Thyroid gland (tissue), 4 donors: Measurements from ENCODE around the gene GLIS1. TPM values are rescaled to one million over a fixed set of nuclear protein-coding genes. Genes with fewer than 3 reads are reported as not detected.

Source experiments
- DNase-seq, 2 donors: peaks; one replicate each; pipeline ENCODE4 v3.0.0-alpha.2; 2019
- H3K27ac ChIP-seq, 3 donors: fragments of 200-600 bp; sonication (generic); 1 replicate in 2 of 3; 2 replicates in 1 of 3; pipeline ENCODE4 v1.5.1; 2016 to 2019; ENCODE audit warnings: mild to moderate bottlenecking in 1 of 3, moderate library complexity in 1 of 3
- H3K27me3 ChIP-seq: fragments of 200-600 bp; sonication (generic); one replicate; pipeline ENCODE4 v1.5.1; 2019
- H3K36me3 ChIP-seq, 2 donors: fragments of 200-600 bp; sonication (generic); one replicate each; pipeline ENCODE4 v1.5.1; 2016 to 2019
- H3K4me1 ChIP-seq, 2 donors: fragments of 200-600 bp; sonication (generic); one replicate each; pipeline ENCODE4 v1.5.1; 2017 to 2019
- H3K4me3 ChIP-seq, 3 donors: fragments of 200-600 bp; sonication (generic); replicated peaks in 1 of 3; 1 replicate in 2 of 3; 2 replicates in 1 of 3; pipeline ENCODE4 v1.5.1; 2016; ENCODE audit warnings: mild to moderate bottlenecking in 1 of 3
- H3K9me3 ChIP-seq: fragments of 200-600 bp; sonication (generic); one replicate; pipeline ENCODE4 v1.5.1; 2017
- POLR2A ChIP-seq, 2 donors: fragments of 450-650 bp; IDR thresholded peaks; one replicate each; pipeline ENCODE4 v1.6.1; 2017; ENCODE audit warnings: antibody characterized with exemption in 2 of 2, mild to moderate bottlenecking in 2 of 2, moderate library complexity in 1 of 2
- WGBS, 2 donors: methylation state at CpG; one replicate each; pipeline ENCODE4 v1.1.5; 2017; 5-methylcytosine and 5-hydroxymethylcytosine counted together
- intact Hi-C: fragments of 100-400 bp; cut with DNase I; formaldehyde crosslinking; loops from one replicate; pipeline ENCODE4 v1.15.1; 2023
- total RNA-seq, 4 donors: library from RNA; depleted of rRNA; stranded (reverse); fragments of >200 nt; gene quantifications; one replicate each; pipeline ENCODE4 v1.2.3, GENCODE V29; 2016
- TF ChIP-seq, protein P1 (sequence below), 6 experiments: fragments of 200-600 bp in 3 of 6; fragments of 450-650 bp in 3 of 6; sonication (generic) in 3 of 6; IDR thresholded peaks; one replicate each; pipeline ENCODE4 v1.5.1; 2016 to 2019; ENCODE audit warnings: antibody characterized with exemption in 6 of 6, mild to moderate bottlenecking in 2 of 6, inconsistent platforms in 1 of 6, moderate library complexity in 1 of 6

The GLIS1 gene
- total RNA-seq, 4 donors from 2014 or later, result 0.29 TPM; not detected in 3

DNA sequence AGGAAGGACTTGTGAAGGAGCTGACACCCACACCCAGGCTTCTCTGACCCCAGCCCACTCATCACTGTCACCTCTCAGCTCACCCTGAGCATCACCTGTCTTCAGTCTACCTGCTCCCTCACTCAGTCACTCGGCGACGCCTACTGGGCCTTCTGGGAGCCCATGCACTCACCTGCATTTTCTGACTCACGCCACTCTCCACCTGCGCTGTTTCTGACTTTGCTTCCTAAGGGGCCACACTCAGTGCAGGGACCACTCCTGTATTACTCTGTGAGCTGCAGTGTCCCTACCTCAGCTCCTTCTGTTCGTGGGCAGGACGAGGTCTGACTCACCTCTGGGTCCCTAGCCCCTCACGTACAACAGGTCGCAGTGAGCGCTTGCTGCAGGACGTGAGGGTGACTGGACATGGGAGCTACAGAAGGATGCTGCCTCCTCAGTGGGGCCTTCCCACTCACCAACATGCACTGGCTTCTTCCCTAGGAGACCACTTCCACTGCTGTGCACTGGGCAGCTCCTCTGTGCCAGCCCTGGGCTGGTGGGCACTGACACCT, 102.3 kb downstream of the GLIS1 start:
- TF ChIP-seq POLR2A (IDR thresholded peaks at IDR 0.05), result no peak
- TF ChIP-seq, protein P1, sequence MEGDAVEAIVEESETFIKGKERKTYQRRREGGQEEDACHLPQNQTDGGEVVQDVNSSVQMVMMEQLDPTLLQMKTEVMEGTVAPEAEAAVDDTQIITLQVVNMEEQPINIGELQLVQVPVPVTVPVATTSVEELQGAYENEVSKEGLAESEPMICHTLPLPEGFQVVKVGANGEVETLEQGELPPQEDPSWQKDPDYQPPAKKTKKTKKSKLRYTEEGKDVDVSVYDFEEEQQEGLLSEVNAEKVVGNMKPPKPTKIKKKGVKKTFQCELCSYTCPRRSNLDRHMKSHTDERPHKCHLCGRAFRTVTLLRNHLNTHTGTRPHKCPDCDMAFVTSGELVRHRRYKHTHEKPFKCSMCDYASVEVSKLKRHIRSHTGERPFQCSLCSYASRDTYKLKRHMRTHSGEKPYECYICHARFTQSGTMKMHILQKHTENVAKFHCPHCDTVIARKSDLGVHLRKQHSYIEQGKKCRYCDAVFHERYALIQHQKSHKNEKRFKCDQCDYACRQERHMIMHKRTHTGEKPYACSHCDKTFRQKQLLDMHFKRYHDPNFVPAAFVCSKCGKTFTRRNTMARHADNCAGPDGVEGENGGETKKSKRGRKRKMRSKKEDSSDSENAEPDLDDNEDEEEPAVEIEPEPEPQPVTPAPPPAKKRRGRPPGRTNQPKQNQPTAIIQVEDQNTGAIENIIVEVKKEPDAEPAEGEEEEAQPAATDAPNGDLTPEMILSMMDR (IDR thresholded peaks at IDR 0.05), result no peak
- no peak for DNase-seq
- Histone ChIP-seq H3K4me1 (no peaks in the 10 kb centered on the region), H3K4me3 (no peak overlapping the region), H3K27ac (no peak overlapping the region), H3K27me3 (no peaks in the 10 kb centered on the region), H3K9me3 (no peaks in the 10 kb centered on the region), H3K36me3 (no peaks in the 10 kb centered on the region)
- intact Hi-C loops, result no loop called here
- WGBS, 2 donors, result 89 to 91% methylated on average over 11 of the region's 11 CpGs

DNA sequence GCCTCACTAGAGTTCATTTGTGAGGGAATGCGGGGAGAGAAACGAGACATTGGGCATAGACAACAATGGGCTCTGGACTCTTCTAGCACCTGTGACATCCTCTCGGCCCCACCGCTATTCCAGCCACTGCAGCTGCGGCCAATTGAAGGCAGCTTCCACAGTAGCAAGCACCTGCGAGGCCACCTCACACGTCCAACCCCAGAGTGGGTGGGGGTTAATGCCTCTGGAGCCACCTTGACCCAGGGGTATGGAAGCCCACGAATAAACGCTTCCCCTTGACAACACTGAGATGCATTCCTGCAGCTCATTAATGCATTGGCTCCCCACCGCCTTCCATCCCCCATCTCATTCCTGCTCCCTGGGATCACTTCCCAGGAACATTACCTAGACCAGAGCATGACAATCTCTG, 104.4 kb downstream of the GLIS1 start:
- no peaks in the 10 kb centered on the region for H3K27me3 ChIP-seq
- H3K4me3 ChIP-seq, result no peak overlapping the region
- H3K36me3 ChIP-seq, result no peaks in the 10 kb centered on the region
- H3K4me1 ChIP-seq, result no peaks in the 10 kb centered on the region
- 79 to 84% methylated on average over 9 to 10 of the region's 10 CpGs for WGBS, 2 donors
- H3K9me3 ChIP-seq, result no peaks in the 10 kb centered on the region
- H3K27ac ChIP-seq, result no peak overlapping the region
- DNase-seq, result no peak
- no peak for TF ChIP-seq POLR2A (IDR thresholded peaks at IDR 0.05)
- TF ChIP-seq, protein P1 (IDR thresholded peaks at IDR 0.05), result no peak
- intact Hi-C loops, result no loop called here

DNA sequence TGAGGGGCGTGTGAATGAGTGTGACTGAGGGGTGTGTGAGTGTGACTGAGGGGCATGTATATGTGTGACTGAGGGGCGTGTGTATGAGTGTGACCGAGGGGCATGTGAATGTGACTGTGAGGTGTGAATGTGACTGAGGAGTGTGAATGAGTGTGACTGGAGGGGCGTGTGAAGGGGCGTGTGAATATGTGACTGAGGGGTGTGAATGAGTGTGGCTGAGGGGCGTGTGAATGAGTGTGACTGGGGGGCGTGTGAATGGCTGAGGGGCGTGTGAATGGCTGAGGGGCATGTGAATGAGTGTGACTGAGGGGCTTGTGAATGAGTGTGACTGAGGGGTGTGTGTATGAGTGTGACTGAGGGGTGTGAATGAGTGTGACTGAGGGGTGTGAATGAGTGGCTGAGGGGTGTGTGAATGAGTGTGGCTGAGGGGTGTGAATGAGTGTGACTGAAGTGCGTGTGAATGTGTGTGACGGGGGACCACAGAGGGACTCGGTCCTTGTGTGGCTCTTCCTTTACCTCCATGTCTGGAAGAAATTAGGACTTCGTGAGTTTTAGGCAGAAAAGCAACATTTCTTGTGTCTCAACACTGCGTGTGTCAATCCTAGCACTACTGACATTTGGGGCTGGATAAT, 105.8 kb downstream of the GLIS1 start:
- H3K4me3 ChIP-seq, result no peak overlapping the region
- 89 to 95% methylated on average over 13 of the region's 13 CpGs for WGBS, 2 donors
- H3K9me3 ChIP-seq, result no peaks in the 10 kb centered on the region
- H3K4me1 ChIP-seq, result no peaks in the 10 kb centered on the region
- no peaks in the 10 kb centered on the region for H3K36me3 ChIP-seq
- no peak overlapping the region for H3K27ac ChIP-seq
- no peak for DNase-seq
- H3K27me3 ChIP-seq, result no peaks in the 10 kb centered on the region
- intact Hi-C loops, result no loop called here
- TF ChIP-seq POLR2A (IDR thresholded peaks at IDR 0.05), result no peak
- TF ChIP-seq, protein P1 (IDR thresholded peaks at IDR 0.05), result no peak

DNA sequence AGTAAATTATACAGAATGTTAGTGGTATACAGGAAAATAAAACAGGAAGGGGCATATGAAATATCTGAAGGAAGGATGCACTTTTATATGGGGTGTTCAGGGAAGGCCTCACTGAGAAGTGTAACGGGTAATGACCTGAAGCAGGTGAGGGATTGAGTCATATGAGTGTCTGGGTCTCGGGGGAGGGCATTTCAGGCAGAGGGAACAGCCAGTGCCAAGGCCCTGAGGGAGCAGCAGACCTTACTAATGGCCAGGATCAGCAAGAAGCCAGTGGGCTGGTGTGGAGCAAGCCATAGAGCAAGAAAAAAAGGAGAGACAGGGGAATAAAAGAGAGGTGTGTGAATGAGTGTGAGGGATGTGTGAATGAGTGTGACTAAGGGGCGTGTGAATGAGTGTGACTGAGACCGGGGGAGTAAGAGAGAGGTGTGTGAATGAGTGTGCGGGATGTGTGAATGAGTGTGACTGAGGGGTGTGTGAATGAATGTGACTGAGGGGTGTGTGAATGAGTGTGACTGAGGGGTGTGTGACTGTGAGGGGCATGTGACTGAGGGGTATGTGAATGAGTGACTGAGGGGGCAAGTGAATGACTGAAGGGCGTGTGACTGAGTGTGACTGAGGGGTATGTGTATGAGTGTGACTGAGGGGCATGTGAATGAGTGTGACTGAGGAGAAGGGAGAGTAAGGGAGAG, 107.2 kb downstream of the GLIS1 start:
- Histone ChIP-seq H3K27me3 (no peaks in the 10 kb centered on the region), H3K9me3 (no peaks in the 10 kb centered on the region), H3K36me3 (no peaks in the 10 kb centered on the region), H3K27ac (no peak overlapping the region), H3K4me1 (no peaks in the 10 kb centered on the region), H3K4me3 (no peak overlapping the region)
- 87% methylated on average over 6 of the region's 6 CpGs for WGBS, 2 donors
- intact Hi-C loops, result no loop called here
- no peak for TF ChIP-seq POLR2A (IDR thresholded peaks at IDR 0.05)
- TF ChIP-seq, protein P1 (IDR thresholded peaks at IDR 0.05), result no peak
- no peak for DNase-seq

DNA sequence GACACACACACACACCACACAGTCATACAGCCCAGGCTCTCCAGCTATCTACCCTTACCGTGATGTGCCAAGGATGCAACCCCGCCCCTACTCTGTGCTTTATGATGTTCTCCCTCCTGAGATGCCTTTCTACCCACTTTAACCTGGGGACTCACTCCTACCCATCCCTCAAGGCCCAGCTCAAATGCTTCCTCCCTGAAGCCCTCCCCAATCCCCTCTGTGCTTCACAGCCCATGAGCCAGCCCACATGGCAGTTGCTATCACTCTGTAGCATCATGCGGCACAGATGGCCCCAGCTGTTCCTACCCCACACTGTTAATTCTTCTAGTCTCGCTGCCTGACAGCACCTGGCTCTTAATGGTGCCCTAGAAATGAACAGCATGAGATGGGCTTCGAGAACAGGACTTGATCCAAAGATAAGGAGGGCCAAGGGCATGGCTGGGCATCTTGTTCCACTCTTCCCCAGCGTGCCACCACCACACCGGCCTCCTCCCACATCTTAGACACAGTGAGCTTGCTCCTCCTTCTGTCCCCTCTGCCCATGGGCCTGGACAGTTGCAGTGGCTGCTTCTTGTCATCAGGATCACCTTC, 109.8 kb downstream of the GLIS1 start:
- Histone ChIP-seq H3K4me1 (no peaks in the 10 kb centered on the region), H3K4me3 (no peak overlapping the region), H3K9me3 (no peaks in the 10 kb centered on the region), H3K36me3 (no peaks in the 10 kb centered on the region), H3K27me3 (no peaks in the 10 kb centered on the region), H3K27ac (no peak overlapping the region)
- intact Hi-C loops, result no loop called here
- DNase-seq, result no peak
- WGBS, 2 donors, result 91 to 92% methylated on average over 7 of the region's 7 CpGs
- TF ChIP-seq, protein P1 (IDR thresholded peaks at IDR 0.05), result no peak
- no peak for TF ChIP-seq POLR2A (IDR thresholded peaks at IDR 0.05)
